GM18868 (cell line): ENCODE data around the gene SLC15A5.

Experiments
- ATAC-seq: cut with Tn5 transposase; IDR thresholded peaks from one replicate; pipeline ENCODE4 v1.9.1; 2021; ENCODE audit warnings: mild to moderate bottlenecking, moderate library complexity; ENCODE audit not compliant: unreplicated experiment

The SLC15A5 gene

DNA sequence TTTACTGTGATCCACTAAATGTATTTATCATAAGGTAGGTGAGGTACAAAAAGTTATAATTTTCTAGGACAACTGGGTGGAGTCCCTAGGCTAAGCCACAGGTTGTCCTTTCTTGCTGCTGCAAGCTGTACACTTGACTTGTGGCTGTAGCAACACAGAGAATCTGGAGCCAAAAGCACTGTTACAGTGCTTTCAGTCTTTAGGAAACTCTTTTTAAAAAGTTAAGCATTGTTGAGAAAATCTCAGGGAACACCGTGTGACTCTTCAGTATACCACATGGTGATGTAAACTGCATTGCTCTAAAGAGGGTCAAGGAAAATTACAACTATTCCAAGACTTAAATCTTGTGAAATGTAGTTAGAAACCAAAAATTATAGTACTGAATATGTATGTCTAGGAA is 11.4 kb downstream of the SLC15A5 start:
- ATAC-seq, result no peak

DNA sequence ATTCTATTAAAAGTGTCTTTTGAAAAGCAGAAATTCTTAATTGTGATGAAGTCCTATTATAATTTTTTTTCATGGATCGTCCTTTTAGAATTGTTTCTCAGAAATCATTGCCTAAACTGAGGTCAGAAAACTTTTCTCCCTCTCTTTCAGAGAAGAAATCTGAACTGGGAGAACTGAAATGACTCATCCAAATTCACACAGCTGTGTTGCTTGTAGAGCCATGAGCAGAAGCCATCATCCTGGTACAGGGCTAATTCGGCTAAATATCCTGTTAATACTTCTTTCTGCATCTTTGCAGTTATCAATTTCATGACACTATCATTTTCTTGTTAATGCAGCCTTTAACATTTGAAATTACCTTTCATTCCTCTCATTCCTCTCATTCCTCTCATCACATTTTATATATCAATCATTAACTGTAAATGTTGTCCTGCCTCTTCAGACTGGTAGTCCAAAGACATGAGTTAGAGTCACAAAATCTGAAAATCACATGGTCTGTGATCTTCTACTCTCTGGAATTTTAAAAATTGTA is 15.5 kb downstream of the SLC15A5 start:
- ATAC-seq, result no peak

DNA sequence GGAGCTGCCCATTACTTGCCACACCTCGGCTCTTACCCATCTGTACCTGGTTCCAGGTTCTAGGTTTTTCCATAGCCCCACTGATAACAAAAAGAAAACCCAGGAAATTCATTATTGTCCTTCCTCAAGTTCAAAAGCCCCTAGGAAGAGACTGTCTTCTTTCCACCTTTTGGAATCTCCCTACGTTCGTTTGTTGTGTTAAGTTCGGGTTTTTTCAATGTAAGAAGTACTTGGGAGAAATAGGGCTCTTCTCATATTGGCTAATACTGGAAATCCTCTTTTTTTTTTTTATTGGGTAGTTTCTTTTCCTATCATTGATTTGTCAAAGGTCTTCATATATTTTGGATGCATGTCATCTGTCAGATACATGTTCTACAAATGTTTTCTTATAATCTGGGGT is 17.3 kb downstream of the SLC15A5 start:
- ATAC-seq, result no peak

DNA sequence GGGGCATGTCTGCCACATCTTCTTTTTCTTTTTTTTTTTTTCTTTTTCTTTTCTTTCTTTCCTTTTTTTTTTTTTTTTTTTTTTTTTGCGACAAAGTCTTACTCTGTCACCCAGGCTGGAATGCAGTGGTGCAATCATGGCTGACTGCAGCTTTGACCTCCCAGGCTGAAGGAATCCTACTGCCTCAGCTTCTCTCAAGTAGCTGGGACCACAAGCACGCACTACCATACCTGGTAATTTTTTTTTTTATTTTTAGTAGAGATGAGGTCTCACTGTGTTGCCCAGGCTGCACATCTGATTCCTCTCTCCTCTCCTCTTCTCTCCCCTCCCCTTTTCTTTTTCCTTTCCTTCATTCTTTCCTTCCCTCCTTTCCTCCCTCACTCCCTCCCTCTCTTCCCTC is 18.5 kb downstream of the SLC15A5 start:
- no peak for ATAC-seq

DNA sequence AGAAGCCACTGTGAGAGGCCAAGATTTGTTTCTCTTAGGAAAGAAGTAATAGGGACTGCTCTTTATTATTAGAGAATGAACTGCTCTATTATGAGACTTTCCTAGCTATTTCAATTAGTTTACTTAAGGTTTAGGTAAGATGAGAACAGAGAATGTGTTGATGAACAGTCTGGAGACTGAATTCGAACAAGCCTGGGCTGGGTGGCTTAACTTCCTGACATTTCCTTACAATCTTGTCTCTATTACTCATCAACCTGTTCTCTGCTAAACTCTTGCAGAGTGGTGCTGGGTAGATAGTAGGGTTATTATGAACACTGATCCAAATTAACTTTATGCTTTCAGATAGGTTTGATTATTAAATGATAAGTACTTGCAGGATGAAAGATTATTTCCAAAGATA is 31.2 kb downstream of the SLC15A5 start:
- no peak for ATAC-seq

DNA sequence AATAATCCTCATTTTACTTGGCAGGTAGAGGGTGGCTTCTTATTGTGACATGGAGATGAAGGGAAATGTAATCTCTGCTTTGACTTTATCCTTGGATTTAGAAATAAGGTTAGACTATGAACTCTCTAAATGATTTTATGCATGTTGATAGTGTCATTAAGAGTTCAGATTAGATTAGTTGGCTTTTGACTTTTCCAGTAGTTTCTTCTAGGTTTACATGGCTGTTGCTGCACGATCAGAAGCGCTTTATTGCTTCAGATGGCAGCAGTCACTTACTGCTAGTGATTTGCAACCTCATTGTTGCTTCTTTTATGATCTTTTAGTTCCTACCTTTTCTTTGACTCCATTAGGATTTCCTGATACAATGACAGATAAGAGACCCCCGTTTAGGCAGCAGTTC is 32.3 kb downstream of the SLC15A5 start:
- no peak for ATAC-seq

DNA sequence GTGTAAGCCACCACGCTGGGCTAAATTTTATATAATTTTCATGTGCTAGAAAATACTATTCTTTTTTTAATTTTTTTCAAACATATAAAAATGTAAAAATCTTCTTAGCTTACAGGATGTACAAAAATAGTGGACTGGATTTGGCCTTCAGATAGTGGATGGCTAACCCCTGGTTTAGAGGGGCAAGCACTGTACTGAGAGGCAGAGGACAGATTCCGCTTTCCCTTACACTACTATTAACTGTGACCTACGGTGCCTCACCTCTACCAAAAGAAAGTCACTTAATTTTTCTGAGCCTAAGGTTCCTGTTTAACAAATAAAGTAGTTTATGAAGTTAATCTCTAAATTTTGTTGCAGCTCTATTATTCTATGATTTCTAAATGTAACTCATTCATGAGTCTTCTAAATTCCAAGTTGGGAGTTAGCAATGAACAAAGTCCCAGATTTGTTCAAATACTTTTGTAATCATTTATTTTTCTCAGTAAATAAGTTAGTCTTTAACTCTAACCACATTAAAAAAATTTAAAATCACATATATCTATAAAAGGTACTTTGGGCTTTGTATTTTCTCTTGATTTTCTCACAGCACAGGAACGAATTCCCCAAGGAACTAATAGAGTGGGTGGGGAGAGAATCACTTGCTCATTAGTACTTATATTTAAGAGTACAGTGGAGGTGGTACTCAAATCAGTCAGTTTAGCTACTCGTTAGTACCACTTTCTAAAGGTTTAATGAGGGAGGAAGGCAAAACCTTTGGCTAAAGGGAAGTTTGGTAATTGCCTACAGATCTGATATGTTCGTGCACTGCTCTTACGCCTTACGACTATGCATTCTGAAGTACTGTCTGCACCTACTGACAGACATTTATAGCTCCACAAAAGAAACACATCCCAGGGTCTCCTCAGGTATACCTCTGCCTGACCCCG is 33.7 kb downstream of the SLC15A5 start:
- no peak for ATAC-seq

DNA sequence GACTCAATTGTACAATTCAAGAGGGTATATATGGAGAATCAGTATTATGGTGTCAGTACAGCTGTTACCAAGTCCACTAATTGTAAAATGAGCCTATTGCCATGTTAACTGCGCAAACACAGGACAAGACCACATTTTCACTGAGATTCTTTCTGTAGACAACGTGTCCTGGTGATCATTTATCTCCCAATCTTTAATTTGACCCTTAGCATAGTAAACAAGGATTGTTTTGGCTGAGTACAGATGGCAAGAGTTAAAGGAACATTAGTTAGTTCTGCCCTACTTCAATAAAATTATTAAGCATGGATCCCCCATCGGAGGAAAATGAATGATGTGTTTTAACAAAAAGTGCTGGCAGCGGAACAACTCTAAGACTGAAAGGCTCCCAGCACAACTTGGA is 36.1 kb downstream of the SLC15A5 start:
- no peak for ATAC-seq

DNA sequence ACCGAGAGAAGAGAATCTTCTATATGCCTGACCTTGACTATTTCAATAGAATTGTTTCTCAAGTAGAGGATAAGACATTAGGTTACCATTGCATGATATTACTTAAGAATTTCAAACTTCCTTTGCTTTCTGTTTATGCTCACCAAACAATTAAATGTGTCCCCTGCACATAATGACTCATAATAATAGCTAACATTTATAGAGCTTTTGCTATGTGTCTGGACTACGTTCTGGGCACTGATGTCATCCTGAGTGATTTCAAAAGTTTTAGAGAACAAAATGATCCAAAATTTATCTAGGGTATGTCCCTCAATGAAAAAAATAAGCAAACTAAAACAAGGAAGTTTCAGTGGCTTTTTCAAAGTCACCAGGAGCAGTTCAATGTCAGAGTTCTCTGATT is 38.8 kb downstream of the SLC15A5 start:
- peak; percentile 54 for ATAC-seq

DNA sequence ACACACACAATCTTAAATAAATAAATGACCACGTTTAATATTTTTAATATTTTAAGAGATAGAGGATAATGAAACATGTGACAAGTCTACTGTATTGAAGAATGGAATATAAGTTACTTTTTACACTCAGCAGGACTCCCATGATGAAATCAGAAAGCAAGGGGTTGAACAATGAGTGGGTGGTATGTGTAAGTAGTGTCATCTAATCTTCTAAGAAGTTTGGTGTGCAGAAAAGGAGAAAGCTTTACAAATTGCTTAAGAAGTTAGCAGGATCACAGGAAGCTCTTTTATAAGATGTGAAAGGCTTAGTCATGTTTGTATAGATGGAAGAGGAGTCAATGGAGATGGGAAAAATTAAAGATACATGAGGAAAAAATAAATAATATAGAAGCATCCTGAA is 47.8 kb downstream of the SLC15A5 start:
- ATAC-seq, result no peak

DNA sequence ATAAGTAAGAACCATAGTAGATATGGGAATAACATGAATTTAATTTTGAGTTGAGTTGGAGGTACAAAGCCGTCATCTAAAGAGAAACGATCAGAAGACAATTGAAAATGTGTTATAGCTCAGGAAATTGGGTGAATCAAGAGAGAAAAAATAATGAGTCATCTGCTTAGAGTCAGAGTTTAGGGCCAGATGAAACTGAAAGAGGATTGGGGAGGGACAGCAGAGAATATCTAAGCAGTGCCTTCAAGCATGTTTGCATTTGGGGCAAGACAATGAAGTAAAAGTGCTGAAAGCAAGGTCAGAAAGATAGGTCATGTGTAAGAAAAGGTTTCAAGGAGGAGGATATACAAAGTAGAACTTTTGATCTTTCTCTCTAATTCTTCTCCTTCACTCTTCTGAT is 49.4 kb downstream of the SLC15A5 start:
- ATAC-seq, result peak; percentile 86

DNA sequence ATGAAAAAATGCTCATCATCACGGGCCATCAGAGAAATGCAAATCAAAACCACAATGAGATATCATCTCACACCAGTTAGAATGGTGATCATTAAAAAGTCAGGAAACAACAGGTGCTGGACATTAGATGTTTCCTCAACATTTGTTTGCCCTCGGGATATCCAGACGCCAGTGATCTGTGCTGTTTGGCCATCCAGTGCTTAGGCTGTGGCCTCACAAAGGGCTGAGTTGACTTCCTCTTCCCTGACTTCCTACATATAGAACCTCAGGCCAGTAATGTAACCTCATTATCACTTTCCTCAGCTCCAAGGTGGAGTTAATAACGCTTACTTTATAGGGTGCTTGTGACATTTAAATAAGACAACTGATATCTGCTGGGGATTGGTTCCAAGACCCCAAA is 51.8 kb downstream of the SLC15A5 start:
- ATAC-seq, result no peak

DNA sequence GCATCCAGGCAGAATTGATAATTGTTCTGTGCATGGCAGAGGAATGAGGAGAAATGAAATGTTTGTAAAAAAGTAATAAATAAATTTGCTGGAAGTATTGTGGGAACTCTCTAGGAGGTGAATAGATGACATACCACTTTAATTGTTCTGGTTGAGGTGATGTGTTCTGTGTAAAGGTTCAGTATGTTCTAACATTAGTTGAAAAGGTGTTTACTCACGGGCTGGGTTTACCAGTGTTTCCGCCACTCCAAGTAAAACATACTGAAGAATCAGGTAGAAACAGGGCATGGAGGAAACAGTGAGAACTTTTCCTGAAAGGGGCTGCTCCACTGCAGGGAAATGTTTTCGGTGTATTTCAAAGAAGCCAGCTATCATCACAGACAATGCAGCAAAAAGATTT is 53.3 kb downstream of the SLC15A5 start:
- ATAC-seq, result no peak

DNA sequence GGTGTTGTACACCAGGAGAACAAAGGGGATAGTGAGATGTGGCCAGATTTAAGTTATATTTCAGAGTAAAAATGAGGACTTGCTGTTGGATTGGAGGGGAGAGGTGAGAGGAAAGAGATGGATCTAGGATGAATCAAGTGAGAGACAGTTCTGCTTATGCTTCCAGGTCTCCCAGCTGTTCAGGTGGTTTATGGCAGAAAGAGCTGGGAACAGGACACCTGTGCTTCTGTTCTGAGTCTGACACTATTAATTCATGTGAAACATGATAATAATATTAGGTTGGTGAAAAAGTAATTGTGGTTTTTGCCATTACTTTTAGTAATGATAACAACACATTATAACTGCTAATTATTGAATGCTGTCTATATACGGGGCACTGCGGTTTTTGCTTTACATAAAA is 55.7 kb downstream of the SLC15A5 start:
- ATAC-seq, result no peak

DNA sequence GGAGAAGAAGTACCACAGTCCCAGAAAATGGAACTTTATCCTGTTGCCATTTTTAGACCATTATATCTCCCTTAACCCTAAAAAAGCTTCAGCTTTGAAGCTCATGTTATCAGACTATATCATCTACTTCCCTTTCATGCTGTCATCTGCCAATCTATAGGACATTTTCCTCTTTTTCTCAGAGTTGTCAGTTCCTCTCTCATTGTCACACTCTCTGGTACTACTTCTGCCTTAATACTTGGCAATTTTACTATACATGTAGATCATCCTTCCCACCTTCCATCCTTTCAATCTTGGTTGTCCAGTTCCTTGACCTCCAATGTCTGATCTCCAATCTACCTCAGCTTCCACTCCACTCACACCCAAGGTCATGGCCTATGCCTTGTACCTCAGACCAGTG is 57.4 kb downstream of the SLC15A5 start:
- no peak for ATAC-seq

DNA sequence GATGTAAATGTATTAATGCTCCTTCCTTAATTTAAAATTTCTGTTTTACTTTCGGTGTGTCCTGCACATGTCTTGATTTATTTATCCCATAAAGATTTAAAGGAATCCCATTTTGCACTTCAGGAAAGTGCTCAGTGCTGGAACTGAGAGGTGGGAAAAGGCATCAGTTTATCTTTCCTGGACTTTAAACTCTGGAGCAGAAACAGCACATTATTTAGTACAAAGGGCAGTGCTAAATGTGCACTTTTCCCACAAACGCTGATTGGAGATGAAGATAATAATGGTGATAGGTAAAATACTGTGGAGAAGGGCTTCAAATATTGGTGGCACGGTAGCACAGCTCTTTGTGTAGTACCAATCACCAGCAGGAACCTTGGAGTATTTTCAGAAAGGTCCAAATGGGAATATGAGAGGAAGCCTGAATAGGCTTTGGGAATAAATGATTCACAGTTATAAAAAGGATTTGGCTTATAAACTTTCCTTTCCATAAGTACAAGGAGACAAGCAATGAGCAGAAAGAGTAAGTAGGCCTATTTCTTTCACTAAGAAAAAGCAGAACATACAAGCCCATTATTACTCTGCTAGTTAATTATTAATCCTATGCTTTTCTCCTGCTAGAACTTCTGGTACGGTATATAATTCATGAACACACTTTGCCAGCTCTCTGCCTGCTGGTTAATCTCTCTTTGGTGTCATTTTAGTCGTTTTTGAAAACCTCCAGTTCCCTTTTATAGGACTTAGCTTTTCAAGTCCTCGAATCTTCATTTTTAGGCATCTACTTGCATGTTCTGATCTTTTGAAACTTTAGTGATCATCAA is 58.3 kb downstream of the SLC15A5 start:
- ATAC-seq, result no peak

DNA sequence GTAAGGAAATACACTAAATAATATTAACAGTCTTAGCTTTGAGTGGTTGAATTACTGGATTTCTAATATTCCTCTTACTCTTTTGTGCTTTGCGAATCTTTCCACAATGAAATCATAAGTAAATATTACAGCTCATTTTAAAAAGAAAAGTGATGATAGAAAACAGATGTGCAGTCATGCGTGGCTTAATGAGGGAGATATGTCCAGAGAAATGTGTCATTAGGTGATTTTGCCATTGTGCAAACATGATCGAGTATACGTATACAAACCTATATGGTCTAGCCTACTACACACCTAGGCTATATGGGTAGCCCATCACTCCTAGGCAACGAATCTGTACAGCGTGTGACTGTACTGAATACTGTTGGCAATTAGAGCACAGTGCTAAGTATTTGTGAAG is 59.3 kb downstream of the SLC15A5 start:
- ATAC-seq, result no peak

DNA sequence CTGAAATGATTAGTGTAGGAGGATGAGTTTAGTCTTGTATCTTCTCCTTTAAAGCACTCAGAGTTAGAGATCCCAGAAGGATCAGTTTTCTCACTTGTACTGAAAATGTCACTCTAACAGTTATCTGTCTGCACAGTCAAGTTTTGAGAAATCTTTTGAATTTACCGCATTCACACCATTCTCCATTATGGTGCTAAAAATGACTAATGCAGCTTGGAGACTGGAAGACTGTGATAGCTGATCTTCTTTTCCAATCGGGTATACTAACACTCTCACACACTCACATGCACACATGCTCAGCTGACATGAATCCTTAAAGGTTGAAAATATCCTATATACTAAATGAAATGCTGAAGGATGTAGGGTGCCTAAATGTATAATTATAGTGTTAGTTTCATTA is 65.8 kb downstream of the SLC15A5 start:
- no peak for ATAC-seq

DNA sequence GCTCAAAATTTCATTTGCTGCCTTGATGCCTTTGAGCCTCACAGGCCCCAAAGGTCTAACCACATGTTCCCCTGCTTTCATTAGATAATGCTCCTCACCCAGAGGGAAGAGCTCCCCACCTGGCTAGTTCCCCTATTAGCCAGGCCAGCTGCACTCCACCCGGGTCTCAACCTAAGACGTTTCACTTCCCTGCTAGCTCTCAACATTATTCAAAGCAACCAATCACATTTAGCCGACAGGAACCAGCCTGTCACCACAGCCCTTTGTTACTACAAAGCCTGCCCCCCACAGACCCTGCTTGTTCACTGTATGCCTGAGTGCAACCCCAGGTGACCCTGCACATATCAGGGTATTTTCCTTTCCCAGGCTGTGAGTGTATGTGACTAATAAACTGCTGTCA is 78.6 kb downstream of the SLC15A5 start:
- peak; percentile 95 for ATAC-seq

DNA sequence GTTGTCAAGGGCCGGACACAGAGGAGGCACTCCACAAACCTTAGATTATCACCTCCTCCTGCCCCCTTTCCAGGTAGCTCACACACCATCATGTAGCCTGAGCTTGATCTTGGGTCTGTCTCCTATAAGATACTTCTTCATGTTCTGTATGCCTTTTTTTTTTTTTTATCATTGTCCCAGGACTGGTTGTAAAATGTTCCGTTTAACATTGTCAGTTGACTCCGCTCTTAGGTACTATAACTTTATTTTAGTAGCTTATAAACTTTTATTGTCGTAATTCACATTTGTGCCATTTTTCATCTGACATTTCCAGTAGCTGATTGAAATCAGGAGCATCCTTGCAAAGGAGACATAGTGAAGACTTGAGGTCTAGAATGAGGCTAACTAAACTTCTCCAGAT is 79.9 kb downstream of the SLC15A5 start:
- ATAC-seq, result no peak

DNA sequence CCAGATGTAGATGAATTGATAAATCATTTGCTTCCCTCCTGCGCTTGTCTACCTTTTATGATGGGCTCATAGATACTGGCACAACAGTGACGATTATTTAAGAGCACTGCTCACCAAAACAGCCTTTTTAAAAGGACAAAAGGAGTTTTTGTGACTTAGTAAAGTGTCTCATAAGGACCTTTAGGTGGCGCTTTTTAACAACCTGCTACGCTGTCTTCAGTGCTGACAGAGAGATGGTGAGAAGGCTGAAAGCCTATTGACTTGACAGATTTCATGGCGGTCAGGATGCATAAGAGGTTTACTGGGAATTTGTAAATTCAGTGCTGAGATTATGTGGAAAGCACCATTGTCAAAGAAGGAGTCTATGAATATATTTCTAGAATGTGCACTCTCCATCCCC is 87.6 kb downstream of the SLC15A5 start:
- peak; percentile 62 for ATAC-seq

DNA sequence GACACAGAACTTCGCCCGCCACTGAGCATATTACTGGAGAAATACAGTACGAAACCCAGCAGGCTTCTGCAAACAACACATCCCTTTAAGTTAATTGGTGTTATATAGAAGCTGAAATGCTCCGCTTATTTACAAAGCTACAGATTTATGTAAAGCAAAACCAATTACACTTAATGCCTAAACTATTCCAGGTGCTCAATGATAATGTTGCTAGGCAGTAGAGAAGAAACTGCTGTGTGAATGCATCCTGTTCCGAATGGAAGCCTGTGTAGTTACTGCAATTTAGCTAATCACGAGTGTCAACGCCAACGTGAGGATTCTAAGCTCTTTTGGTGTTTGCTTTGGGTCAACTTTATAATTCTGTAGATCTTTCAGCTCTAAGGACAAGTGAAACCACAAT is 89.8 kb downstream of the SLC15A5 start:
- ATAC-seq, result no peak
